ENCODE measurements around the gene TNIP3. TPM values are rescaled to one million over a fixed set of nuclear protein-coding genes. Genes with fewer than 3 reads are reported as not detected.

Gene TNIP3
- total and polyA plus RNA-seq, 5 donors, result not detected

DNA sequence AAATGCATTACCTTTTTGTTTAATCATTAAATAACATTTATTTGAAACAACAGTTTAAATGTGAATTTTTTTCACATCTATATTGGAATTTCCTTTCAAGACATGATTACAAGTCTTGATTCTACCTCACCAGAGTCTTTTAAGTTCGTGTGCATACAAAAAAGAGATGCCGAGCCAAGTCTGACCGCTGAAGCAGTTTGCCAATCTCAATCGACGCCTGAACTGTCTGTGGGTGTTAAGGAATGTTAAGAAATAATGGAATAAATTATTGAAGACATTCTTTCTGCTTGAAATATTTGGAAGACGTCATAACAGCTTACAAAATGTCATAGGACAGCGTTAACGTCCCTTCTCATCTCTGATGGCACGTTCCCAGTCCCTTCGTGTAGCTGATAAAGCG, 27.9 kb upstream of the TNIP3 start:
- no peak overlapping the region for H3K4me3 ChIP-seq (ENCODE audit: low read length)
- H3K4me1 ChIP-seq (ENCODE audit: control insufficient read depth, insufficient read depth, low read length), result no peaks in the 10 kb centered on the region
- WGBS, result 40% methylated on average over 11 of the region's 11 CpGs
- H3K27ac ChIP-seq (ENCODE audit: low read length), result no peak overlapping the region
- H3K27me3 ChIP-seq (ENCODE audit: control insufficient read depth, insufficient read depth), result no peaks in the 10 kb centered on the region
- ATAC-seq (no peak), DNase-seq (no peak)
- H3K9me3 ChIP-seq (ENCODE audit: control insufficient read depth, low read length), result no peaks in the 10 kb centered on the region
- intact Hi-C loops (cut with DNase I), result loop anchor here in 2 of 4 donors (5.0 kb wide), 1 partner anchor 60 kb away; no protein-coding TSS in a partner anchor

DNA sequence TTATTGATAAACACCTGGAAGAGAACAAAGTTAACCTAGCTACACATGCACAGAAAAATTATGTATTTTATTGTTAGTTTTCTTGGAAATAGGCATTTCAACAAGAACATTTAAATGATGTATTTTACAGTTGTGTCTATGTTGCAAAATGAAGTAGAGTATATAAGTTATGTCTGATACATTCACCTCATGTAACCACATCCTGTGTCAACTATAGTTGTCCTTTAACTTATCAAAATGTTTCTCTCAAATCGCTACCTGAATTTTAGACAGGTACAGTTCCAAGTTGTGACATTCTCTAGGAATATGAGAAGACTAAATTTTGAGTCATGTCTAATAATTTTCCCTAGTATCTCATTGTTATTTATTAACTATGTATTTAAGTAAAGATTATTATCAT, 27.2 kb upstream of the TNIP3 start:
- WGBS, result 92% methylated on average over 1 of the region's 1 CpG
- Histone ChIP-seq H3K4me3 (ENCODE audit: low read length) (no peak overlapping the region), H3K27me3 (ENCODE audit: control insufficient read depth, insufficient read depth) (no peaks in the 10 kb centered on the region), H3K27ac (ENCODE audit: low read length) (no peak overlapping the region), H3K4me1 (ENCODE audit: control insufficient read depth, insufficient read depth, low read length) (no peaks in the 10 kb centered on the region), H3K9me3 (ENCODE audit: control insufficient read depth, low read length) (no peaks in the 10 kb centered on the region)
- ATAC-seq (no peak), DNase-seq (no peak)
- intact Hi-C loops (cut with DNase I), result loop anchor here in 2 of 4 donors (5.0 kb wide), 1 partner anchor 61 kb away; no protein-coding TSS in a partner anchor

DNA sequence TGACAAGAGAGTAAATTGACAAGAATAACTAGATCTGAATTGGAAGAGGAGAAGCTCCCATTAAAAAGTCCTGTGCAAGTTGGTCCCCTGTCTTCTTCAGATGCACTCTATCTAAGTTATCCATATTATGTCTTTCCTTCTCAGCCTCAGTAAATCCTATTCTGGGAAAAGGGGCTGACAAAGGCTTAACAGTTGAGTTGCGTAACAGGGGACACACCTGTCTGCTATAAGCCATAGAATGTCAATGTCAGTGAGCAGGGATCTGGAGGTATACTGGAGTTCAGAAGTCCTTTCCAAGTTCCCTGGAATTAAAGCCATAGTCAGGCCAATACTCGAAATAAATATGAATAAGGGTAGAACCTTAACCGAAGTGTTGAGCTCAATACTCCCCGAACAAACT, 26.3 kb upstream of the TNIP3 start:
- Histone ChIP-seq H3K27ac (ENCODE audit: low read length) (no peak overlapping the region), H3K4me3 (ENCODE audit: low read length) (no peak overlapping the region), H3K27me3 (ENCODE audit: control insufficient read depth, insufficient read depth) (no peaks in the 10 kb centered on the region), H3K4me1 (ENCODE audit: control insufficient read depth, insufficient read depth, low read length) (no peaks in the 10 kb centered on the region), H3K9me3 (ENCODE audit: control insufficient read depth, low read length) (no peaks in the 10 kb centered on the region)
- DNase-seq, result no peak
- WGBS, result 87% methylated on average over 4 of the region's 4 CpGs
- intact Hi-C loops (cut with DNase I), result loop anchor here in 2 of 4 donors (5.0 kb wide), 1 partner anchor 62 kb away; no protein-coding TSS in a partner anchor
- ATAC-seq, result no peak

DNA sequence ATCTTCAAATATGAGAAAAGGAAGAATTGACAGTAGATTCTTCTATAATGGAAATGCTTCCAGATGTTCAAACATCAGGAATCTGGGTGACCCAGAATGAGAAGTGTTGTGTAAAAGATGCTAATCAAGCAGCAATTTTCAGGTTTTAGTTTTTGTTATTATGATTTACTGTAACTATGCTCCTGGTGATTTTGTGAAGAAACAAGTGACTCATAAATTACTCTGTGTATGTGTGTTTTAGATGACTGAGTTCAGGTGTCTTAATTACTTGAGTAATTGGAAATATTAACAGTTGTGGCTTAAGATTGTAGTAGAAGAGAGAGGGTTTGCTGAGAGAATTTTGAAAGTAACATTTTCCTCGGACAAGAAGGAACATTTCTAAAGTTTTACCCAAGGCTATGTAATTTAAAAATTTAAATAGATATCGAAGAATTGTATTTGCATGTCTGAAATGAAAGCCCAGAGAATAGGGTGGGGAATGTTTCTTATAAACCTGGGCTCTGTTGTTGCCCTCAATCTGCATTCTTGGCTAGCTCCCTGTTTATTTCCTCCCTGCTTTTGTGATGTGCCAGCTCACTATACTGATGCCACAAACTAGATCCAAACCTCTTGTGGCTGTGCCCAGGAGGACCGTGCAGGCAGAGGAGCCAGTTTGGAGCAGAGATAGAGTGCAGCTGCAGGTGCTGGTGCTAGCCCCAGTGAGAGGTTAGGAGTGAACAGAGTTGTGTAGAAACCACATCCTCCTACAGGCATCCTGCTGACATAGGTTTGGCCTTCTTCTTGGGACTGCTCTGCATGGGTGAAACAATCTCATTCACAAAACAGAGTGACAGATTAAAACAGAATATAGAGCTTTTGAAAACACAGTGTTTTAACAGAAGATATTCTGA, 25.4 kb upstream of the TNIP3 start:
- no peak for DNase-seq
- Histone ChIP-seq H3K27me3 (ENCODE audit: control insufficient read depth, insufficient read depth) (no peaks in the 10 kb centered on the region), H3K9me3 (ENCODE audit: control insufficient read depth, low read length) (no peaks in the 10 kb centered on the region), H3K4me1 (ENCODE audit: control insufficient read depth, insufficient read depth, low read length) (no peaks in the 10 kb centered on the region), H3K4me3 (ENCODE audit: low read length) (no peak overlapping the region), H3K27ac (ENCODE audit: low read length) (no peak overlapping the region)
- WGBS, result 58% methylated on average over 3 of the region's 3 CpGs
- ATAC-seq, result peak; percentile 25 to 38
- intact Hi-C loops (cut with DNase I), result loop anchor here in 2 of 4 donors (5.0 kb wide), 1 partner anchor 63 kb away; no protein-coding TSS in a partner anchor

DNA sequence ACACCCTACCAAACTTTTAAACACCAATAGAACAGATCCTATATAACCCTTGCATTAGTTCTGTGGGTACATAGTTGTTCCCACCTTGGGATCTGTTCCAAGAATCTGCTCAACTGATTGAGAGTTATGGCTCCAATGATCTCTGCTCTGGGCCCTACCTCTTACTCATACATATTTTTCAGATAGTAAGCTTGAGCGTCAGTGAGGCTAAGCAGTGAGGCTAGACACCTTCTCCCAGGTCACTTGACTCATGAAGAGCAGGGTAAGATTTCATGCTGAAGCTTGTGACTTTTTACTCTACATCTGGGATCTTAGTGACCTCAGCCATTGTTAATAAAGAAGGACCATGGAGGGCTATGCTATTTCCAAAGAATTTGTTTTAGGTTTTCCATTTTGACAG, 23.1 kb upstream of the TNIP3 start:
- no peaks in the 10 kb centered on the region for H3K4me1 ChIP-seq (ENCODE audit: control insufficient read depth, insufficient read depth, low read length)
- 63% methylated on average over 1 of the region's 1 CpG for WGBS
- no peaks in the 10 kb centered on the region for H3K9me3 ChIP-seq (ENCODE audit: control insufficient read depth, low read length)
- no peak for DNase-seq
- intact Hi-C loops (cut with DNase I), result no loop called here
- H3K27ac ChIP-seq (ENCODE audit: low read length), result no peak overlapping the region
- no peak overlapping the region for H3K4me3 ChIP-seq (ENCODE audit: low read length)
- H3K27me3 ChIP-seq (ENCODE audit: control insufficient read depth, insufficient read depth), result no peaks in the 10 kb centered on the region
- ATAC-seq, result no peak

DNA sequence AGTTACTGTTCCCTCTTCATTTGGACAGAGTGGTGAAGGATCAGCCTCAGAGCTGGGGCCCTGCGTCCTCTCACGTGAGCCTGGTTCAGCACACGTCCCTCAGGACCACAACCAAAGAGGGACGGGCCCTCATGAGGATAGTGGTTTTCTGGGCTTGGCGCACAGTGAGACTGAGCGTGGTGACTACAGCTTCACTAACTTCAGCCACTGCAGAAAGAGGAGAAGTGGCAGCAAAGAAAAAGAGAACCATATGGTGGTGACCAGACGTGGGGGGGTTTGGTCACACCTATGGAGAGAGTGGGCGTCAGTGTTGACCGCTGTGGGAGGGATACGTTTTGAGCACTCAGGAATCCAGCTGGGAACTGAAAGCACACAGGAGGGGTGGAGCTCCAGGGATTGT, 21.8 kb upstream of the TNIP3 start:
- 85% methylated on average over 10 of the region's 10 CpGs for WGBS

DNA sequence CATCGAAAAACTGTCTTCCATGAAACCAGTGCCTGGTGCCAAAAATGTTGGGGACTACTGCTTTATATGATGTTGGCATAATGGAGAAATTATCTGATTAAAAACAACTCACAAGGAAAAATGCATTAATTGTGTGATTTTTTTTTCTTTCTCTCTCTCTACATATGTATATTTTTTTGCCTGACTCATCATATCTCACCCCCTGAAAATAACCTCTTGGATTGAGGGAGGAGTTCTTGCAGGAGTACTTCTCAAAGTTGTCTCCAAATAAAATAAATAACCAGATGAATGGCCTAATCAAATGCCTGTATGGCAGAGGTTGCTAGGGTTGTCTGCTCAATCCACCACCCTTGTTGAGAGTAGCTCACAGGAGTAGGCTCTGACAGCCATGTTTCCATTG, 19.9 kb upstream of the TNIP3 start:
- DNase-seq (no peak), ATAC-seq (no peak)
- Histone ChIP-seq H3K27ac (ENCODE audit: low read length) (no peak overlapping the region), H3K27me3 (ENCODE audit: control insufficient read depth, insufficient read depth) (no peaks in the 10 kb centered on the region), H3K9me3 (ENCODE audit: control insufficient read depth, low read length) (no peaks in the 10 kb centered on the region), H3K4me3 (ENCODE audit: low read length) (no peak overlapping the region), H3K4me1 (ENCODE audit: control insufficient read depth, insufficient read depth, low read length) (no peaks in the 10 kb centered on the region)
- 95% methylated on average over 1 of the region's 1 CpG for WGBS
- intact Hi-C loops (cut with DNase I), result no loop called here

More for the DNA sequence above, 21.8 kb upstream of the TNIP3 start:
- Histone ChIP-seq H3K27ac (ENCODE audit: low read length) (no peak overlapping the region), H3K4me1 (ENCODE audit: control insufficient read depth, insufficient read depth, low read length) (no peaks in the 10 kb centered on the region), H3K9me3 (ENCODE audit: control insufficient read depth, low read length) (no peaks in the 10 kb centered on the region), H3K4me3 (ENCODE audit: low read length) (no peak overlapping the region), H3K27me3 (ENCODE audit: control insufficient read depth, insufficient read depth) (no peaks in the 10 kb centered on the region)
- ATAC-seq (no peak), DNase-seq (no peak)
- intact Hi-C loops (cut with DNase I), result no loop called here

DNA sequence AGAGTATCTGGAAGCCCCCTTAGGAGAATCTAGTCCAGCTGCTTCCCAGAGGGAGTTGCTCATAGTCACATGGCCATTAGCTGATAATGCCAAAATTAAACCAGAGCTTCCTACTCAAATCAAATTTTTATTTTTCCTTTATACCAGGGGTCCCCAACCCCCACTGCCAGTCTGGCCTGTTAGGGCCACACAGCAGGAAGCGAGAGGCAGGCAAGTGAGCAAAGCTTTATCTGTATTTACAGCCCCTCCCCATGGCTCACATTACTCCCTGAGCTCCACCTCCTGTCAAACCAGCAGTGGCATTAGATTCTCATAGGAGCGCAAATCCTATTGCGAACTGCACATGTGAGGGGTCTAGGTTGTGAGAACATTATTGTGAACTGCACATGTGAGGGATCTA, 19.2 kb upstream of the TNIP3 start:
- no peaks in the 10 kb centered on the region for H3K27me3 ChIP-seq (ENCODE audit: control insufficient read depth, insufficient read depth)
- DNase-seq, result no peak
- no peak overlapping the region for H3K27ac ChIP-seq (ENCODE audit: low read length)
- H3K4me1 ChIP-seq (ENCODE audit: control insufficient read depth, insufficient read depth, low read length), result no peaks in the 10 kb centered on the region
- no peaks in the 10 kb centered on the region for H3K9me3 ChIP-seq (ENCODE audit: control insufficient read depth, low read length)
- ATAC-seq, result no peak
- WGBS, result 81% methylated on average over 3 of the region's 3 CpGs
- intact Hi-C loops (cut with DNase I), result no loop called here
- H3K4me3 ChIP-seq (ENCODE audit: low read length), result no peak overlapping the region

DNA sequence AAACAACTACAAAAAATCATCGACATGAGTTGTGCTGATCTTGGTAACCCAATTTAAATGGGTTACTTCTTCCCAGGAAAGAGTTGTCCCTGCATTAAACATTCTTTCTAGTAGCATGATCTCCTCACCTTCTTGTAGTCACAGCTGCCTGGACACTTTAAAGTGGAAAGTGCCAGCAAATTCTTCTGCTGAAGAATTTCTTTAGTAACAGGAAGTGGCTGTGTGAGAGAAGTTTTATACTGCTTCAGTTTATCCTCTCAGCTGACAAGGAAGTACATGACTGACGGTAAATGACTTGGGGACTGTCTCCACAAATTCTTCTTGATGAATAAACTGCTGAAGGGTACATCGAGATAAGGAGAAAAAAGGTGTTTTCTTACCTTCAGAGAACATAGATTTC, 18.2 kb upstream of the TNIP3 start:
- 54% methylated on average over 3 of the region's 3 CpGs for WGBS
- Histone ChIP-seq H3K4me1 (ENCODE audit: control insufficient read depth, insufficient read depth, low read length) (no peaks in the 10 kb centered on the region), H3K27me3 (ENCODE audit: control insufficient read depth, insufficient read depth) (no peaks in the 10 kb centered on the region), H3K9me3 (ENCODE audit: control insufficient read depth, low read length) (no peaks in the 10 kb centered on the region), H3K27ac (ENCODE audit: low read length) (no peak overlapping the region), H3K4me3 (ENCODE audit: low read length) (no peak overlapping the region)
- no peak for DNase-seq
- intact Hi-C loops (cut with DNase I), result no loop called here
- ATAC-seq, result no peak

DNA sequence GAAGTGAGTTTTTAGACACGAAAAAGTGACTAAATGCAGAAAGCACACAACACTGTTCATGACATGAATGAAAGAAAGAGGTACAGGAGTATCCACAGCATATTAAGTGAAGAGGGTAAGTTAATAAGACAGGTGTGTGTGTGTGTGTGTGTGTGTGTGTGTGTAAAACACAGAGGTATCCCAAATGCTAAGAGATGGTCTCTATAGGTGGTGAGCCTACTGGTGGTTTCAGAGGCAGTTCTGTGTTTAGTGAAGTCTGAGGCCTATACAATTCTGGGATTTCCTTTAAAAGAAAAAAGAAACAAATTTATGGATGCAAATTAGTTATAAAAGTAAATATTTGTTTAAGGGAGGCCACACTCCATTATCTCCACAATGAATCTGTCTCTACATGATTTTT, 17.4 kb upstream of the TNIP3 start:
- Histone ChIP-seq H3K27ac (ENCODE audit: low read length) (no peak overlapping the region), H3K9me3 (ENCODE audit: control insufficient read depth, low read length) (no peaks in the 10 kb centered on the region), H3K4me3 (ENCODE audit: low read length) (no peak overlapping the region), H3K4me1 (ENCODE audit: control insufficient read depth, insufficient read depth, low read length) (no peaks in the 10 kb centered on the region), H3K27me3 (ENCODE audit: control insufficient read depth, insufficient read depth) (no peaks in the 10 kb centered on the region)
- 90% methylated on average over 1 of the region's 1 CpG for WGBS
- intact Hi-C loops (cut with DNase I), result no loop called here
- DNase-seq (no peak), ATAC-seq (no peak)

DNA sequence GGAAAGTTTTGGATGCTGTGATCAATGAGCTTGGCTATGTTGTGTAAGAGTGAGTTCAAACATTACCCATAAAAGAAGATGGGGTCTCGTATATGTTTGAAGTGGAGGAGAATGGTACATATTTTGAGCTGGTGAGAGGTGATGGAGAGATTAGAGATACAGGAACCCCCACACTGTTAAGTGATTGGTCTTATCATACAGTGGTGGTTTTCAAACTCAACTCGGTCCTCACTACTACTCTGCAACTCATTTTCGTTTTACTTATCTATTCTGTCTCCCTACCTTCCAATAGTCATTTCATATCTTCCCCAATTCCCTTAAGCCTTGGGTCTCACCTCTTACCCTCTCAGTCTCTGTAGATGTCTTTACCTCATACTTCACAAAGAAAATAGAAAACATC, 16.4 kb upstream of the TNIP3 start:
- no peak overlapping the region for H3K27ac ChIP-seq (ENCODE audit: low read length)

More for the DNA sequence above, 16.4 kb upstream of the TNIP3 start:
- 73% methylated on average over 3 of the region's 3 CpGs for WGBS
- ATAC-seq, result no peak
- no peak overlapping the region for H3K4me3 ChIP-seq (ENCODE audit: low read length)
- H3K27me3 ChIP-seq (ENCODE audit: control insufficient read depth, insufficient read depth), result no peaks in the 10 kb centered on the region
- H3K4me1 ChIP-seq (ENCODE audit: control insufficient read depth, insufficient read depth, low read length), result no peaks in the 10 kb centered on the region
- intact Hi-C loops (cut with DNase I), result no loop called here
- DNase-seq, result no peak
- H3K9me3 ChIP-seq (ENCODE audit: control insufficient read depth, low read length), result no peaks in the 10 kb centered on the region
